ENCODE measurements around the gene CUL3. TPM values are rescaled to one million over a fixed set of nuclear protein-coding genes. Genes with fewer than 3 reads are reported as not detected.

Gene CUL3
- total RNA-seq, 1 donor from 2014 or later: 65.6 TPM

- Mint-ChIP-seq H3K27ac (ENCODE audit: unreplicated experiment) (no peak overlapping the region), H3K9me3 (ENCODE audit: low read depth) (peaks cover 2% of the 10 kb centered on the region), H3K27me3 (ENCODE audit: low read depth) (no peaks in the 10 kb centered on the region), H3K36me3 (ENCODE audit: low read depth) (peaks cover 2% of the 10 kb centered on the region), H3K4me3 (ENCODE audit: unreplicated experiment) (no peak overlapping the region), H3K4me1 (ENCODE audit: low read depth) (peaks cover 75% of the 10 kb centered on the region)
- TF ChIP-seq CTCF (IDR thresholded peaks at IDR 0.05): no peak
- no peak for DNase-seq (ENCODE audit: low spot score)
These were observed 12.8 kb downstream of the CUL3 start for GRCh38 chr2:224572338-224572737.

GRCh38 chr2:224570328-224570993, 14.7 kb downstream of the CUL3 start:
- H3K4me1 Mint-ChIP-seq (ENCODE audit: low read depth): peaks cover 69% of the 10 kb centered on the region
- H3K4me3 Mint-ChIP-seq (ENCODE audit: unreplicated experiment): no peak overlapping the region
- H3K36me3 Mint-ChIP-seq (ENCODE audit: low read depth): peaks cover 5% of the 10 kb centered on the region
- DNase-seq (ENCODE audit: low spot score): no peak
- no peak for TF ChIP-seq CTCF (IDR thresholded peaks at IDR 0.05)
- H3K9me3 Mint-ChIP-seq (ENCODE audit: low read depth): peaks cover 2% of the 10 kb centered on the region
- H3K27me3 Mint-ChIP-seq (ENCODE audit: low read depth): no peaks in the 10 kb centered on the region
- H3K27ac Mint-ChIP-seq (ENCODE audit: unreplicated experiment): peak overlapping the region; percentile 86

- Mint-ChIP-seq H3K9me3 (ENCODE audit: low read depth) (peaks cover 2% of the 10 kb centered on the region), H3K4me1 (ENCODE audit: low read depth) (peaks cover 68% of the 10 kb centered on the region), H3K36me3 (ENCODE audit: low read depth) (peaks cover 5% of the 10 kb centered on the region), H3K27ac (ENCODE audit: unreplicated experiment) (peak overlapping the region; percentile 86), H3K27me3 (ENCODE audit: low read depth) (no peaks in the 10 kb centered on the region), H3K4me3 (ENCODE audit: unreplicated experiment) (no peak overlapping the region)
- no peak for TF ChIP-seq CTCF (IDR thresholded peaks at IDR 0.05)
- DNase-seq (ENCODE audit: low spot score): no peak
These were observed 15.5 kb downstream of the CUL3 start for GRCh38 chr2:224569654-224570053.

GRCh38 chr2:224565452-224566035, 19.6 kb downstream of the CUL3 start:
- no peak for TF ChIP-seq CTCF (IDR thresholded peaks at IDR 0.05)
- peaks cover 2% of the 10 kb centered on the region for H3K9me3 Mint-ChIP-seq (ENCODE audit: low read depth)
- H3K27ac Mint-ChIP-seq (ENCODE audit: unreplicated experiment): peak overlapping the region; percentile 13
- no peak for DNase-seq (ENCODE audit: low spot score)
- H3K4me3 Mint-ChIP-seq (ENCODE audit: unreplicated experiment): no peak overlapping the region
- peaks cover 59% of the 10 kb centered on the region for H3K4me1 Mint-ChIP-seq (ENCODE audit: low read depth)
- H3K36me3 Mint-ChIP-seq (ENCODE audit: low read depth): peaks cover 5% of the 10 kb centered on the region
- no peaks in the 10 kb centered on the region for H3K27me3 Mint-ChIP-seq (ENCODE audit: low read depth)

GRCh38 chr2:224563537-224563936, 21.6 kb downstream of the CUL3 start:
- peaks cover 2% of the 10 kb centered on the region for H3K9me3 Mint-ChIP-seq (ENCODE audit: low read depth)

More at GRCh38 chr2:224563537-224563936, 21.6 kb downstream of the CUL3 start:
- no peak for TF ChIP-seq CTCF (IDR thresholded peaks at IDR 0.05)
- peaks cover 39% of the 10 kb centered on the region for H3K4me1 Mint-ChIP-seq (ENCODE audit: low read depth)
- DNase-seq (ENCODE audit: low spot score): no peak
- no peak overlapping the region for H3K4me3 Mint-ChIP-seq (ENCODE audit: unreplicated experiment)
- H3K27ac Mint-ChIP-seq (ENCODE audit: unreplicated experiment): peak overlapping the region; percentile 79
- H3K36me3 Mint-ChIP-seq (ENCODE audit: low read depth): peaks cover 5% of the 10 kb centered on the region
- no peaks in the 10 kb centered on the region for H3K27me3 Mint-ChIP-seq (ENCODE audit: low read depth)

Measured in chondrocyte (in vitro differentiated cells).